Left kidney (tissue), 2 donors: ENCODE results near the gene CERS3. TPM values are rescaled to one million over a fixed set of nuclear protein-coding genes. Genes with fewer than 3 reads are reported as not detected.
"Not testable (repeated sequence)": the region's sequence is repeated elsewhere in the genome, so short reads cannot be mapped to it uniquely, and the experiment has no call there.

Experiments used
- DNase-seq: peaks from one replicate; pipeline ENCODE4 v3.0.0-alpha.2; 2013
- polyA plus RNA-seq: library from polyadenylated mRNA; unstranded; fragments of 120-200 nt; gene quantifications from one replicate; pipeline ENCODE4 v1.2.1, GENCODE V29; 2013; ENCODE audit not compliant: insufficient read length

Gene CERS3
- polyA plus RNA-seq, 1 donor = 0.08 TPM

DNA sequence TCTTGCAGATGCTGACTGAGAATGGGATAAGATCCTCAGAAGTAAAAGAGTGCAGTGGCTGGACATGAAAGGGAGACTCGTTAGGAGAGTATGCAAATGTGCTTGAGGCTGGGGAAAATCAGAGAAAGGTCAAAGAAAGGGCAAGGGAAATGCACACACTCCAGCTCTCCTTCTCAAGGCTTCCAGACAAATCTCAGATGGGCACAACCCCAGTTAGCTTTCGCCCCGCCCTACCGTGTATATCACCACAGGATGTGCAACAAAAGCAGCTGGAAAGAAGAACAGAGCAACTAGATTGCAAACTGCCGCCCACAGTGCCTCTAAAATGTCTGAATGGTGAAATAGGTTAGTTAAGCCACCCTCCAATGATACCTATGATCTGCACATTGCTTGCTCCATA is 63.9 kb downstream of the CERS3 start:
- DNase-seq = no peak

GRCh38 chr15:100464256-100464655 is 64.5 kb downstream of the CERS3 start:
- DNase-seq = no peak

DNA sequence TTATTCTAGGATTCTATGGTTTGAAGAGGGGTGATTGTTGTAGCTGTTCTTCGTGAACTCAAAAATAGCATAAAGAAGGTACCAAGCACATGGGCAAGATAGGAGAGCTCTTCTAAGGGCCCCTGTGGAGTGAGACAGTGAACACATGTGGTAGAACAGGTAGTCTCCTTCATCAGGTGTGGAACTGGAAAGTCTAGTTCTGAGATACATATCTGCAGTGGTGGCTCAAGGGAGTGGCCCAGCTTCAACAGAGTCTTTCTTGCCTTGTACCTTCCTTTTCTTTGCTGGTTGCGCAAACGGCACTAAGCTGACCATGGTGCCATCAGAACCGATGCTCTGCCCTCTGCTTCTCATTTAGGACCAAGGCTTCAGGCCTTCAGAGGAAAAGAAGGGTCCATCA is 65.2 kb downstream of the CERS3 start:
- no peak for DNase-seq

DNA sequence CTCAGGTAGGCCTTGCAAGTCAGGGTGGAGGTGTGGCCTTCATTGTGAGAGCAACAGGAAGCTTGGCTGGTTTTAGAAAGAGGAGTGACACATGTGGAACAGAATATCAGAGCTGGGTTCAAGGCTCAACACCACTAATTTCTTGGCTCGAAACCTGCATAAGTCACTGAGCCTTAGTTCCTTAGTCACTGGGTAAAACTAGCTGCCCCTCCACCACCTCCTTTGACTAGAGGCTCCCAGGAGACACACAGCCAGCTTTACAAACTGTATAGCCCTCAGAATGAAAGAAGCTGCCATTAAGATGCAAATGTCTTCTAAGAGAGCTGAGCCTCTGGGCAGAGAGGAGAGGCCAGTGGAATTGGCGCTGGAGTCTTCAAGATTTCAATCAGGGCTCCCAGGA is 67.7 kb downstream of the CERS3 start:
- no peak for DNase-seq

DNA sequence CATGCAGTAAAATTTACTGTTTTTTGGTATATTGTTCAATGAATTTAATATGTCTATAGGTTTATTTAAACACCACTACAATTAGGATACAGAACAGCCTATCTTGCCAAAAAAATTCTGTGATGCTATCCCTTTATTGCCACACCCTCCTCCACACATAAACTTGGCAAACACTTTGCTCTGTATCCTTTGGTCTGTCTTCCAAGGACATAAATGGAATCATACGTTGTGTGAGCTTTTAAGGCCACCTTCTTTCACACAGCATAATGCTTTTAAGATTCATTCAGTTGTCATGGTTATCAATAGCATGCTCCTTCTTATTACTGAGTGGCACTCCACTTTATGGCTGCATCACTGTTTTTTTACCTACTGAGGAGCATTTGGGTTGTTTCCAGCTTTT is 71.5 kb downstream of the CERS3 start:
- no peak for DNase-seq

- no peak for DNase-seq
Measured at GRCh38 chr15:100454148-100454547, 74.6 kb downstream of the CERS3 start.

DNA sequence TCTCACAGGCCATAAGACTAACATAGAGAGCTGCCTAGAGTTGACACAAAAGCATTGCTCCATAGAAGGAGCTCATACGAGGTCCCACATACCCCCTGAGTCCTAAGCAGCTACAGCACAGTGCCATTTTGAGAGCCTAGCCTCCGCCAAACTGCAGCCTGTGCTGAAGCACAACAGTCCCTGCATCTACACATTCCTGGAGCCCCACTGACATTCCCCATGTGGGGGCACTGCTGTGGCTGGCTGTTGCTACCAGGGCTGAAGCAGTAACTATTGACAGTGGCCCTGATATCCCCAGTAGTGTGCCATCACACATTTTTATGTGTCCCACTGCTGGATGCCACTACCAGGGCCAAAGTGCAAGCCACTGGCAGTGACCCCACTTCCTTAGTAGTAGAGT is 80.3 kb downstream of the CERS3 start:
- no peak for DNase-seq

- not testable (repeated sequence) for DNase-seq
Measured at GRCh38 chr15:100441063-100441462, 87.7 kb downstream of the CERS3 start.

- DNase-seq = no peak
Measured at GRCh38 chr15:100439514-100439913, 89.2 kb downstream of the CERS3 start.

DNA sequence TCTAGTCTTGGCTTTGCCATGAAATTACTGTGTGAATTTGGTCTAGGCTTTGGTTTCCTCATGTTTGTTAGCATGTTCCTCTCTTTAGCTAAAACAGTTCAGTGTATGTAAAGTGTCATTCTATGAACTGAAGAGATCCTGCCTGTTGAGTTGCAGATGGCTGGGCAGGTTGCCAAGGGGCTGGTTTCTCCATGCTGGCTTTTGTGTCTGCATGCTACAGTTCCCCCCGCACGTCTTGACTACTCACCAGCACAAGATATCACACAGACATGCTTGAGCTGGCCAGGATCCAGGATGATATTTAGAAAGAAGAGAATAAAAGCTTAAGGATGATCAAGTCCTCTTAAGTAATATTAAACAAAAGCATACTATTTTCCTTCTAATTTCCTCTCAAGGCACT is 90.2 kb downstream of the CERS3 start:
- peak; percentile 58 for DNase-seq

DNA sequence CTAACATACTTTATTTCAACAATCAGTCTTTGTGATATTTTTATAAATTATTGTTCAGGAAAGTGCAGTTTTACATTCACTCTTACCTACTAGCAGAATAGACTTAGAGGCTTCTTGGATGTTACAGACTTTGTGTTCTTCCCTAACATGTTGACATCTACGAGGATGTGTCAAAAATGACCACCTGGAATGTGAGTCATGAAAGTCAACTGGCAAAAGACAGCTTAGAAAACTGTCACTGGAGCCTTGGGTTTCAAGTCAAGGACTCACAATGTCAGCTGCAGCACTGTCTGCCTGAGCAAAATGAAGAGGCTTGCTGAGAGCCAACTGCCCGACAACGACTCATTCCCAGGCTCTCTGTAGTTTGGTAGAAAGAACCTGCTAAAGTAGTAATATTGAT is 91.5 kb downstream of the CERS3 start:
- DNase-seq = no peak

GRCh38 chr15:100434561-100434960 is 94.2 kb downstream of the CERS3 start:
- no peak for DNase-seq

GRCh38 chr15:100434038-100434437 is 94.7 kb downstream of the CERS3 start:
- DNase-seq = no peak

DNA sequence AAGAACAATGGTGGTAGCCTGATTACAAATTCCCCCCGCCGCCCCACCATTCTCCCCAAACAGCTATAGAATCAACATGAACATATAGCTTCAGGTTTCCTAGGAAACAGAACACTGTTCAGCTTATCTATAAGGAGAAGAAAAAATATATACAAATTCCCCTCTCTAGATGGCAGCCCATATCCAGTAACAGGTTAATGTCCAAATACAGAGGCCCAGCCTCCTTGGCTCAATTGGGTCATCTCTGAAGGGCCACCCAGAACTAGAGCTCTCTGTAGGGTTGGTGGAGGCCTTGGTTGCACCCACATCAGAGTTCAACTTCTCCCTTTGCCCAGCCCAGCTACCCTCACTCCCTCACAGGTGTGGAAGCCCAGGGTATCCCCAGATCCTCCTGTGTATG is 95.4 kb downstream of the CERS3 start:
- no peak for DNase-seq

- no peak for DNase-seq
Measured at GRCh38 chr15:100430411-100430810, 98.3 kb downstream of the CERS3 start.

DNA sequence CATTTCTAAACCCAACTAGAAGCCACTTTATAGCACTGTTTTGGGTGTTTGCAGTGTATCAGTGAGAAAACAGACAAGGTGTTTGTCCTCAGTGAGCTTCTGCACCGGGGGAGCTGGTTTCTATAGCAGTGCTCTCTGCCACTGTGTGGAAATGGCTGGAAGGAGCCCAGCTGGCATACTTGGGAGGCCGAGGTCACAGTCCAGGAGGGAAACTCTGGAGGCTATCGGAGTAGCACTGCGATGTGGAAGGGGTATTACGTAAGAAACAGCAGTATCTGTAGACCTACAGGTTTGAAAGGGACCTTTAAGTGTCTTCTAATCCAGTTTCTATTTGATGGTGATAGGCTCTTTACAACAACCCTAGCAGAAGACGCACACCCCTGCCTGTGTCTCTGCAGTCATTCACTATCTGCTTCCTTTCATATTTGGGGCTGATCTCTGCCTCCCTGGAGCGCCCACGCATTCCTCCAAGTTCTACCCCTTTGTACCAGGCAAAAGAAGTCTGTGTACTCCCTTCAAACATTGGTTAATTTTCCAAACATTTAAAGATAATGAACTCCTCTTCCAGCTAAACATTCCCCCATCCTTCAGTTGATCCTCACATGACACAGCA is 99.5 kb downstream of the CERS3 start:
- DNase-seq = no peak

GRCh38 chr15:100426937-100427336 is 101.8 kb downstream of the CERS3 start:
- DNase-seq = no peak

- no peak for DNase-seq
Measured at GRCh38 chr15:100405179-100405578, 123.6 kb downstream of the CERS3 start.

GRCh38 chr15:100400996-100401395 is 127.8 kb downstream of the CERS3 start:
- DNase-seq = no peak

GRCh38 chr15:100394736-100395440 is 133.9 kb downstream of the CERS3 start:
- DNase-seq = no peak

DNA sequence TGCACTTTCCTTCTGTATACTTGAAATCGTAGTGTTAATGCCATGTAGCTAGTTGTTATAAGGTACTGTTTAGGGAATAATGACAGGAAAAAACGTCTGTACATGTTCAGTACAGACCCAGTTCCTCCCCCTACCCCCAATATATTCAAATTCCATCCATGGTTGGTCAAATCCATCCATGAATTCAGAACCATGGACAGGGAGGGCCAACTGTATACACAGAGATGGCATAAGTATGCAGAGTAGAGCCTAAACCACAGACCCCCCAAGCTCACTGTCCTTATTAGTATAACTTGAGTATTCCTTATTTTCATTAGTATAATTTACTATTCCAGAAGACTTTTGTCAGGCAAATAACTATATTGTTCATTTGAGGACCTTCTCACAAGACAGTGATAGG is 135.7 kb downstream of the CERS3 start:
- DNase-seq = no peak

DNA sequence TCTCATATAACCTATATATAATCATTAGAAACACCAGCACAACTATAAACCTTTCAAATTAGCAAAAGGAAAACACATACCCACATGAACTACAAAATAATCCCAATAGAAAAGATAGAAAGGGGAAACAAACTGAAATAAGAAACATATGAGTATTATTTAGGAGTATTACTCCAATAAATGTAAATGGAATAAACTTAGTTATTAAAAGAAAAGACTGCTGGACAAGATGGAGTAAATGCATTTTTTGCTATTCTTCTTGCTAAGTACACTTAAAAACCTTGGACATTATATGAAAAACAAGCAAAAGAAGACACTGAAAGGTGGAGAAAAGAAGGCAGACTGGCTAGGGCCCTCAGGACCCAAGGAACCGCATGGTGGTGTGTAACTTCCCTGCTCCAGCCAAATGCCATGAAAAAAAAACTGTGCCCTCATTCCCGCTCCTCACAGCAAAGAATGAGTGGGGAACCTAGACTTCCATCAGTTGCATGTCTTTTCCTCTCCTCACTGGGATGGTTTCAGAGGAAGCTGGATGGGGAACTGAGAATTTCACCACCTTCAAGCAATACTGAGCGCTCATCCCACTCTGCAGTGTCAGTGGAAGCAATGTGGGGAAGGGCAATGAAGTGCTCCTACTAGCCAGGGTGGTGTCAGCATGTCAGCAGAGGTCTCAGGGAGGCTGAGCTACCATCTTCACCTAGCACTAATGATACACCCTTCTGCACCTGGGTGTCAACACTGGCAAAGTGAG is 143.3 kb downstream of the CERS3 start:
- DNase-seq = no peak

- DNase-seq = no peak
Measured at GRCh38 chr15:100384108-100384410, 144.7 kb downstream of the CERS3 start.
